ENCODE results near the gene MYO5B.

GRCh38 chr18:49993299-49993698 lies 201.6 kb downstream of the MYO5B start:
- TF ChIP-seq, protein P1, sequence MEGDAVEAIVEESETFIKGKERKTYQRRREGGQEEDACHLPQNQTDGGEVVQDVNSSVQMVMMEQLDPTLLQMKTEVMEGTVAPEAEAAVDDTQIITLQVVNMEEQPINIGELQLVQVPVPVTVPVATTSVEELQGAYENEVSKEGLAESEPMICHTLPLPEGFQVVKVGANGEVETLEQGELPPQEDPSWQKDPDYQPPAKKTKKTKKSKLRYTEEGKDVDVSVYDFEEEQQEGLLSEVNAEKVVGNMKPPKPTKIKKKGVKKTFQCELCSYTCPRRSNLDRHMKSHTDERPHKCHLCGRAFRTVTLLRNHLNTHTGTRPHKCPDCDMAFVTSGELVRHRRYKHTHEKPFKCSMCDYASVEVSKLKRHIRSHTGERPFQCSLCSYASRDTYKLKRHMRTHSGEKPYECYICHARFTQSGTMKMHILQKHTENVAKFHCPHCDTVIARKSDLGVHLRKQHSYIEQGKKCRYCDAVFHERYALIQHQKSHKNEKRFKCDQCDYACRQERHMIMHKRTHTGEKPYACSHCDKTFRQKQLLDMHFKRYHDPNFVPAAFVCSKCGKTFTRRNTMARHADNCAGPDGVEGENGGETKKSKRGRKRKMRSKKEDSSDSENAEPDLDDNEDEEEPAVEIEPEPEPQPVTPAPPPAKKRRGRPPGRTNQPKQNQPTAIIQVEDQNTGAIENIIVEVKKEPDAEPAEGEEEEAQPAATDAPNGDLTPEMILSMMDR (conservative IDR thresholded peaks at IDR 0.05 in 1 of 2, IDR thresholded peaks at IDR 0.05 in 1 of 2; ENCODE audit: extremely low read depth in 1 of 2, insufficient read depth in 1 of 2, low read depth in 1 of 2, low read length in 2 of 2), result no peak
- no peak for TF ChIP-seq EZH2 (IDR thresholded peaks at IDR 0.05; ENCODE audit: borderline replicate concordance, low read length)

All from mammary epithelial cell (primary cell).